ENCODE data around the gene SVOPL.

DNA sequence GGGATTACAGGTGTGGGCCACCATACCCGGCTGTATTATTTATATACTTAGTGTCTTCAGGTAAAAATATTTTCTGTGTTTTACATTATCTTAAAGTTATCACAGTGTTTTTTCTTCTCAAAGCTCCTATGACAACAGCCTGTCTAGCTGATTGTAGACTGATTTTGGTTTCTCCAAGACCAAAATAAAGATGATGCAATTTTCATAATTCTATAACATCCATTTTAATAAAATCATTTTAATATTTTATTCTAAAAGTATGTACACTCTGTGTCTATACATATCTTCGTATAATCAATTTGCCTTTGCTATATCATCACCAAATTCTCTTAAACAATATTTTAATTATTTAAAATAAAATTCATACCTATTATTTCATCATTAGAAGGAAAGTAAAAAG lies 132.5 kb downstream of the SVOPL start:
- no peak for TF ChIP-seq GATA3 (IDR thresholded peaks at IDR 0.05; ENCODE audit: low read depth, low read length)
- TF ChIP-seq GATA2 (IDR thresholded peaks at IDR 0.05; ENCODE audit: low read depth, low read length): no peak
